SKM-1 (cell line): ENCODE results near the gene VPS50.

ENCODE experiments used
- DNase-seq: peaks from one replicate; lab custom pipeline; 2025; ENCODE audit not compliant: unreplicated experiment; lab: John Stamatoyannopoulos, UW

VPS50 gene

DNA sequence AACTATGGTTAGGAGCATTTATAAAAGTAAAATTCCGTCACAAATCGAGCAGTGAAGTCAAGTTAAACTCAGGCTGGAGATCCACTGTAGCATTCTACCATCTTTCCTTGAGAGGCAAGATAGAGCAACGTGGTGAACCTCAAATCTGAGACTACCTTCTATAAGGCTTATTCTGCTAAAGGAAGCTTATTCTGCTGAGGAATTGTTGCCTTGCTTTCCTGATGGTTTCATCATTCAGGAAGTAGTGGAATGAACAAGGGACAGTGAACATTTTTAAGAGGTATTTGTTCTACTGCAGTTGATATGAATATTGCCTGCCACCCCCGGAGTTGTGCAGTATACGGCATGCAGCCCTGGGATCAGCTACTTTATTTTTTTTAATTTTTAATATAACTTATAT is 170.8 kb downstream of the VPS50 start:
- DNase-seq: no peak

DNA sequence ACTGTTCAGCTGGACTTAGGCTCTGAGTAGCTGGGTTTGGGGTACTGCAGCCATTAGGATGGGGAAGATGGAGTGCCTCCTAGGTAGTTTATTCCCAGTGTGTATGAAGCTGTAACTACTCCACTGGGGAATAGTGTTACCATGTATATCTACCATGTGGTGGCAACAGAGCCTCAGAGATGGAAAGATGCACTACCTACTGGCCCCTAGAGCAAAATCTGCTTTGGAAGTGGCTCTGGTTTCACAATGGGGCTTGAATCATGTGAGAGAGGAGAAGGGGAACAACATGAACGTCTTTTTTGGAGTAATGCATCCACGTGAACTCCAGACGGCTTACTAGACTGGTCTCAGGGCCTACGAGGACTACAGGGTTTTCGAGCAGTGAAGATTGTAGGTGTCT is 175.1 kb downstream of the VPS50 start:
- no peak for DNase-seq

DNA sequence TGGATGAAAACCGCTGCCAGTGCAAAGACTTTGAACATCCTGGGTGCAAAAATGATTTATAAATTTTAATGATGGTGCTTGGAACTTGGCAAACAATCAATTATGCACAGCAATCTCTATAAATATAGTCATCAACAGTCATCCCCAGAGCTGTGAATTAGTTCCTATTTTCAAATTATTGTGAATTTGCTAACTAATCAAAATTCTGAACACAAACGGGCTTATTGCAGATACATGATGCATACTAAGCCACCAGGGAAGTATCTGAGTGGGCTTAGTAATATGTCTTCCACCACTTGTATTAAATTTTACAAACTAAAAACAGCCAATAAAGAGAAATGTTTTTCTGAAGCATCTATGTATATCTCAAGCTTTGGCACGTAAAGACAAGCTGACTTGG is 177.2 kb downstream of the VPS50 start:
- no peak for DNase-seq
